Liver (tissue), 9 donors: ENCODE data around the gene ZBTB6. TPM values are rescaled to one million over a fixed set of nuclear protein-coding genes. Genes with fewer than 3 reads are reported as not detected.

Source experiments
- DNase-seq: peaks from one replicate; pipeline ENCODE4 v3.0.0-alpha.2; 2017; ENCODE audit warnings: low spot score
- H3K27ac ChIP-seq, 2 donors: one replicate each; pipeline ENCODE4 v1.7.0; 2013; ENCODE audit warnings: inconsistent platforms in 2 of 2, low read length in 2 of 2, control low read depth in 1 of 2, low read depth in 1 of 2, mild to moderate bottlenecking in 1 of 2
- H3K27me3 ChIP-seq, 4 donors: one replicate each; pipeline versions ENCODE4 v1.6.1 to v1.7.0; 2013; ENCODE audit warnings: low read length in 3 of 4, inconsistent platforms in 1 of 4, mild to moderate bottlenecking in 1 of 4, moderate library complexity in 1 of 4; ENCODE audit not compliant: control insufficient read depth in 4 of 4, insufficient read depth in 4 of 4
- H3K36me3 ChIP-seq, 4 donors: one replicate each; pipeline versions ENCODE4 v1.6.1 to v1.7.0; 2013; ENCODE audit warnings: low read length in 3 of 4, mild to moderate bottlenecking in 3 of 4, low read depth in 1 of 4, moderate library complexity in 1 of 4; ENCODE audit not compliant: control insufficient read depth in 4 of 4, insufficient read depth in 3 of 4
- H3K4me1 ChIP-seq, 4 donors: one replicate each; pipeline versions ENCODE4 v1.6.1 to v1.7.0; 2013; ENCODE audit warnings: low read length in 3 of 4, mild to moderate bottlenecking in 3 of 4, moderate library complexity in 1 of 4; ENCODE audit not compliant: control insufficient read depth in 4 of 4, insufficient read depth in 4 of 4
- H3K4me3 ChIP-seq, 3 donors: one replicate each; pipeline versions ENCODE4 v1.6.1 to v1.7.0; 2013; ENCODE audit warnings: low read length in 3 of 3, control low read depth in 1 of 3, low read depth in 1 of 3, mild to moderate bottlenecking in 1 of 3
- H3K9ac ChIP-seq, 2 donors: one replicate each; pipeline ENCODE4 v1.7.0; 2013; ENCODE audit warnings: low read length in 2 of 2, mild to moderate bottlenecking in 2 of 2, moderate library complexity in 2 of 2, control low read depth in 1 of 2, low read depth in 1 of 2
- H3K9me3 ChIP-seq, 4 donors: one replicate each; pipeline versions ENCODE4 v1.6.1 to v1.7.0; 2013; ENCODE audit warnings: low read length in 3 of 4; ENCODE audit not compliant: control insufficient read depth in 4 of 4
- EGR1 ChIP-seq, 2 donors: IDR thresholded peaks; 2 replicates each; pipeline ENCODE4 v1.6.1; 2016 to 2018; ENCODE audit warnings: antibody characterized with exemption in 2 of 2, low read depth in 2 of 2
- FOXA1 ChIP-seq: IDR thresholded peaks from 2 replicates; pipeline ENCODE4 v1.6.1; 2016; ENCODE audit warnings: antibody characterized with exemption
- FOXA2 ChIP-seq: IDR thresholded peaks from 2 replicates; pipeline ENCODE4 v1.6.1; 2016; ENCODE audit warnings: antibody characterized with exemption
- GABPA ChIP-seq, 2 donors: IDR thresholded peaks in 1 of 2; conservative IDR thresholded peaks in 1 of 2; 2 replicates each; pipeline ENCODE4 v1.6.1; 2016; ENCODE audit warnings: antibody characterized with exemption in 2 of 2, mild to moderate bottlenecking in 1 of 2, moderate library complexity in 1 of 2
- HNF4A ChIP-seq, 2 donors: conservative IDR thresholded peaks; 2 replicates each; pipeline ENCODE4 v1.6.1; 2016; ENCODE audit warnings: antibody characterized with exemption in 2 of 2, mild to moderate bottlenecking in 2 of 2
- HNF4G ChIP-seq: IDR thresholded peaks from 2 replicates; pipeline ENCODE4 v1.6.1; 2016; ENCODE audit warnings: antibody characterized with exemption
- JUND ChIP-seq, 2 donors: IDR thresholded peaks; 2 replicates each; pipeline ENCODE4 v1.6.1; 2016; ENCODE audit warnings: antibody characterized with exemption in 2 of 2
- NR2F2 ChIP-seq: IDR thresholded peaks from 2 replicates; pipeline ENCODE4 v1.6.1; 2016; ENCODE audit warnings: antibody characterized with exemption
- RAD21 ChIP-seq, 2 donors: IDR thresholded peaks; 2 replicates each; pipeline ENCODE4 v1.6.1; 2016; ENCODE audit warnings: antibody characterized with exemption in 2 of 2, mild to moderate bottlenecking in 2 of 2
- RXRA ChIP-seq, 2 donors: IDR thresholded peaks; 2 replicates each; pipeline ENCODE4 v1.6.1; 2017 to 2018; ENCODE audit warnings: antibody characterized with exemption in 2 of 2, mild to moderate bottlenecking in 1 of 2
- SP1 ChIP-seq: IDR thresholded peaks from 2 replicates; pipeline ENCODE4 v1.6.1; 2018; ENCODE audit warnings: antibody characterized with exemption, mild to moderate bottlenecking
- TAF1 ChIP-seq: conservative IDR thresholded peaks from 2 replicates; pipeline ENCODE4 v1.6.1; 2016; ENCODE audit warnings: antibody characterized with exemption, mild to moderate bottlenecking
- YY1 ChIP-seq: IDR thresholded peaks from 2 replicates; pipeline ENCODE4 v1.6.1; 2016; ENCODE audit warnings: antibody characterized with exemption, mild to moderate bottlenecking
- whole genome bisulfite sequencing: extraction: QIAGEN DNeasy Blood & Tissue Kit; methylation state at CpG from one replicate; pipeline ENCODE4 v1.1.7; 2013; 5-methylcytosine and 5-hydroxymethylcytosine counted together
- polyA plus RNA-seq, 2 donors: library from polyadenylated mRNA; stranded (reverse) in 1 of 2; unstranded in 1 of 2; fragments of 200-250 nt in 1 of 2; fragments of >200 nt in 1 of 2; fragmentation: Nextera tagmentation in 1 of 2; extraction: Ambion mirVana in 1 of 2; gene quantifications; one replicate each; pipeline versions ENCODE4 v1.2.1 to v1.2.3, GENCODE V29; 2013 to 2015
- total RNA-seq, 2 donors: library from RNA; depleted of rRNA; stranded (reverse); fragments of >200 nt; gene quantifications; one replicate each; pipeline ENCODE4 v1.2.3, GENCODE V29; 2014
- TF ChIP-seq, protein P1 (sequence below): fragments of 150-350 bp; IDR thresholded peaks from 2 replicates; pipeline ENCODE4 v1.5.1; 2017; ENCODE audit warnings: improper control_type of control experiment, low read depth, low read length; ENCODE audit not compliant: missing input control
- TF ChIP-seq, protein P2 (sequence below): IDR thresholded peaks from 2 replicates; pipeline ENCODE4 v1.6.1; 2016; ENCODE audit warnings: antibody characterized with exemption
- TF ChIP-seq, protein P3 (sequence below): IDR thresholded peaks from 2 replicates; pipeline ENCODE4 v1.6.1; 2016; ENCODE audit warnings: antibody characterized with exemption
- TF ChIP-seq, protein P4 (sequence below): IDR thresholded peaks from 2 replicates; pipeline ENCODE4 v1.6.1; 2016; ENCODE audit warnings: antibody characterized with exemption
- donor health status: healthy.
- donor health status: healthy.
- donor health status: healthy.
- donor health status: healthy.
- donor health status: healthy.

The ZBTB6 gene
- total and polyA plus RNA-seq, 4 donors = 0.92 to 7.1 (median 3.3) TPM

DNA sequence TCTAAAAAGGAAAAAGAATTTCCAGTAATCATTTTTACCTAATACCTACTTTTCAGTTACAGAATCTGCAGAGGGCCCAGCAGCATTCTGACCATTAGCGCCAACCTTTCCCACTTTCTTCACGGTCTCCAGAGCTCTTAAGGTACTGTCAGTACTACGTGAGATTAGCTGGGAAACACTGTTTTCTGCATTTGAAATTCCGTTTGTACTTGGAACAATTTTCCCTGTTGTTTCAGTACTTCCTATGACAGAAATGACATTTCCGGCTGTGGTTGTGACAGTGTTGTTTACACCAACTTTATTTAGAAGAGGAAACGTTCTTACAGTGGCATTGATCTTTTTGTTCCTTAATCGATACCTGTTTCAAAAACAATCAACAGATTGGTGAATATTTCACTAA is 47.8 kb downstream of the ZBTB6 start:
- Histone ChIP-seq H3K9ac (no peak overlapping the region), H3K27ac (no peak overlapping the region), H3K27me3 (no peaks in the 10 kb centered on the region), H3K4me3 (no peak overlapping the region), H3K36me3 (peaks cover 4 to 11% (median 8%) of the 10 kb centered on the region in 4 donors), H3K9me3 (no peaks in the 10 kb centered on the region), H3K4me1 (no peaks in the 10 kb centered on the region)
- no peak for TF ChIP-seq SP1
- TF ChIP-seq, protein P1, sequence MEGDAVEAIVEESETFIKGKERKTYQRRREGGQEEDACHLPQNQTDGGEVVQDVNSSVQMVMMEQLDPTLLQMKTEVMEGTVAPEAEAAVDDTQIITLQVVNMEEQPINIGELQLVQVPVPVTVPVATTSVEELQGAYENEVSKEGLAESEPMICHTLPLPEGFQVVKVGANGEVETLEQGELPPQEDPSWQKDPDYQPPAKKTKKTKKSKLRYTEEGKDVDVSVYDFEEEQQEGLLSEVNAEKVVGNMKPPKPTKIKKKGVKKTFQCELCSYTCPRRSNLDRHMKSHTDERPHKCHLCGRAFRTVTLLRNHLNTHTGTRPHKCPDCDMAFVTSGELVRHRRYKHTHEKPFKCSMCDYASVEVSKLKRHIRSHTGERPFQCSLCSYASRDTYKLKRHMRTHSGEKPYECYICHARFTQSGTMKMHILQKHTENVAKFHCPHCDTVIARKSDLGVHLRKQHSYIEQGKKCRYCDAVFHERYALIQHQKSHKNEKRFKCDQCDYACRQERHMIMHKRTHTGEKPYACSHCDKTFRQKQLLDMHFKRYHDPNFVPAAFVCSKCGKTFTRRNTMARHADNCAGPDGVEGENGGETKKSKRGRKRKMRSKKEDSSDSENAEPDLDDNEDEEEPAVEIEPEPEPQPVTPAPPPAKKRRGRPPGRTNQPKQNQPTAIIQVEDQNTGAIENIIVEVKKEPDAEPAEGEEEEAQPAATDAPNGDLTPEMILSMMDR = no peak
- TF ChIP-seq, protein P2, sequence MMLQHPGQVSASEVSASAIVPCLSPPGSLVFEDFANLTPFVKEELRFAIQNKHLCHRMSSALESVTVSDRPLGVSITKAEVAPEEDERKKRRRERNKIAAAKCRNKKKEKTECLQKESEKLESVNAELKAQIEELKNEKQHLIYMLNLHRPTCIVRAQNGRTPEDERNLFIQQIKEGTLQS = no peak
- no peak for TF ChIP-seq RXRA (IDR thresholded peaks at IDR 0.05)
- no peak for TF ChIP-seq HNF4G
- no peak for TF ChIP-seq EGR1 (IDR thresholded peaks at IDR 0.05; ENCODE audit: low read depth in 2 of 2)
- no peak for TF ChIP-seq JUND (IDR thresholded peaks at IDR 0.05)
- no peak for TF ChIP-seq FOXA2
- no peak for TF ChIP-seq HNF4A (conservative IDR thresholded peaks at IDR 0.05)
- TF ChIP-seq TAF1 = no peak
- WGBS = 79% methylated on average over 7 of the region's 7 CpGs
- DNase-seq = no peak

DNA sequence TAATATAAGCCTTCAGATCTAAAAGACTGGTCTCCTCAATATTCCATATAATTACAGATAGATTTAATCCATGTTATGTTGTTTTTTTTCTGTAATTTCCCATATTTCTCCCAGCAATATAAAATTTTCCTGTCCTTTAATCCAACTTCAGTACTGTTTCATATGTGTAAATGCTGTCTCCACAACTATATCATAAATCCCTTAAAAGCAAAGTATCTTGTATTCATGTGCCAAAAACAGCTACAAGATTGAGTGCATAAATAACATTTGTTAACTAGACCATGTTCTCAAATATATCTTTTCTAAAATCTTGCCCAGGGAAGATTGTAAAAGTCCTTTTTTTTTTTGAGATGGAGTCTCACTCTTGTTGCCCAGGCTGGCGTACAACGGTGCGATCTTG is 49.7 kb downstream of the ZBTB6 start:
- TF ChIP-seq, protein P3, sequence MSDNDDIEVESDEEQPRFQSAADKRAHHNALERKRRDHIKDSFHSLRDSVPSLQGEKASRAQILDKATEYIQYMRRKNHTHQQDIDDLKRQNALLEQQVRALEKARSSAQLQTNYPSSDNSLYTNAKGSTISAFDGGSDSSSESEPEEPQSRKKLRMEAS = no peak
- TF ChIP-seq GABPA (IDR thresholded peaks at IDR 0.05 in 1 of 2, conservative IDR thresholded peaks at IDR 0.05 in 1 of 2) (no peak), NR2F2 (no peak), TAF1 (no peak), HNF4G (no peak), RAD21 (IDR thresholded peaks at IDR 0.05) (no peak), EGR1 (IDR thresholded peaks at IDR 0.05; ENCODE audit: low read depth in 2 of 2) (no peak), FOXA2 (no peak), RXRA (IDR thresholded peaks at IDR 0.05) (no peak), FOXA1 (no peak)
- TF ChIP-seq, protein P2 = no peak
- Histone ChIP-seq H3K27ac (no peak overlapping the region), H3K27me3 (no peaks in the 10 kb centered on the region), H3K4me1 (no peaks in the 10 kb centered on the region), H3K36me3 (peaks cover 4 to 17% (median 15%) of the 10 kb centered on the region in 4 donors), H3K9ac (no peak overlapping the region), H3K9me3 (no peaks in the 10 kb centered on the region), H3K4me3 (no peak overlapping the region)
- DNase-seq = no peak
- WGBS = 98% methylated on average over 3 of the region's 3 CpGs

DNA sequence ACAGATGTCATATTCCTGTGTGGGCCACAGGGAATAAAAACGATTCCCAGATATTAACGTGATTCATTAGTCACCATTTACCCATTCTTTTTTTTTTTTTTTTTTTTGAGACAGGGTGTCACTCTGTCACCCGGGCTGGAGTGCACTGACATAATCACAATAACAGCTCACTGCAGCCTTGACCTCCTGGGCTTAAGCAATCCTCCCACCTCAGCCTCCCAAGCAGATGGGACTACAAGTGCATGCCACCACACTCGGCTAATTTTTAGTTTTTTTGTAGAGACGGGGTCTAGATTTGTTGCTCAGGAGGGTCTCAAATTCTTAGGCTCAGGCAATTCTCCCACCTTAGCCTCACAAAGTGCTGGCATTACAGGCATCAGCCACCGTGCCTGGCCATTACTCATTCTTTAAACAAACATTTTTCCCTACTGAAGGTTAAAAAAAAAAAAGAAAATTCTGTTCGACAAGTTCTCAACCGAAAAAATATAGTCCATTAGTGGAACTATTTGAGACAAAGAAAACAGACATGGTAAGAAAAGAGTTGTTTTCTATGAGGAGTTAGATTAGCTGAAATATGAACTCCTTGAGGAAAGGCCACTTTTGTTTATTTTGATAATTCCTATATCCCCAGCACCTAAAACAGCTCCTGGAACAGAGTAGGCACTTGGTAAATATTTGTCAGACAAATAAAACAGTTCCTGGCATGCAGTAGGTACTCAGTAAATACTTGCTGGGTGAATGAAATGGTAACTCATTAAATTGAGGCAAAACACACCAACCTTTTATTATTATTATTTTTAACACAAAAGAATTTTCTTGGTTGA is 52.6 kb downstream of the ZBTB6 start:
- WGBS = 95% methylated on average over 8 of the region's 8 CpGs
- Histone ChIP-seq H3K9ac (no peak overlapping the region), H3K27ac (no peak overlapping the region), H3K27me3 (no peaks in the 10 kb centered on the region), H3K9me3 (no peaks in the 10 kb centered on the region), H3K36me3 (peaks cover 5 to 34% (median 29%) of the 10 kb centered on the region in 4 donors), H3K4me1 (peaks cover 0 to 1% (median 0%) of the 10 kb centered on the region in 4 donors), H3K4me3 (no peak overlapping the region)
- no peak for DNase-seq
- TF ChIP-seq, protein P3 = no peak
- no peak for TF ChIP-seq HNF4G
- no peak for TF ChIP-seq EGR1 (IDR thresholded peaks at IDR 0.05; ENCODE audit: low read depth in 2 of 2)
- TF ChIP-seq RAD21 (IDR thresholded peaks at IDR 0.05) = no peak
- no peak for TF ChIP-seq NR2F2
- no peak for TF ChIP-seq HNF4A (conservative IDR thresholded peaks at IDR 0.05)
- TF ChIP-seq, protein P2 = no peak
- no peak for TF ChIP-seq YY1
- TF ChIP-seq FOXA1 = no peak
- TF ChIP-seq, protein P4, sequence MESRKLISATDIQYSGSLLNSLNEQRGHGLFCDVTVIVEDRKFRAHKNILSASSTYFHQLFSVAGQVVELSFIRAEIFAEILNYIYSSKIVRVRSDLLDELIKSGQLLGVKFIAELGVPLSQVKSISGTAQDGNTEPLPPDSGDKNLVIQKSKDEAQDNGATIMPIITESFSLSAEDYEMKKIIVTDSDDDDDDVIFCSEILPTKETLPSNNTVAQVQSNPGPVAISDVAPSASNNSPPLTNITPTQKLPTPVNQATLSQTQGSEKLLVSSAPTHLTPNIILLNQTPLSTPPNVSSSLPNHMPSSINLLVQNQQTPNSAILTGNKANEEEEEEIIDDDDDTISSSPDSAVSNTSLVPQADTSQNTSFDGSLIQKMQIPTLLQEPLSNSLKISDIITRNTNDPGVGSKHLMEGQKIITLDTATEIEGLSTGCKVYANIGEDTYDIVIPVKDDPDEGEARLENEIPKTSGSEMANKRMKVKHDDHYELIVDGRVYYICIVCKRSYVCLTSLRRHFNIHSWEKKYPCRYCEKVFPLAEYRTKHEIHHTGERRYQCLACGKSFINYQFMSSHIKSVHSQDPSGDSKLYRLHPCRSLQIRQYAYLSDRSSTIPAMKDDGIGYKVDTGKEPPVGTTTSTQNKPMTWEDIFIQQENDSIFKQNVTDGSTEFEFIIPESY = no peak
